B cell (primary cell): ENCODE results near the gene POU2AF2. TPM values are rescaled to one million over a fixed set of nuclear protein-coding genes. Genes with fewer than 3 reads are reported as not detected.
A peak's percentile ranks its signal among the peaks of the same experiment; 100 is the strongest.

Source experiments
- ATAC-seq: fragments of 200-7000 bp; cut with Tn5 transposase; one replicate; pipeline ENCODE4 v1.10.0; 2021; ENCODE audit warnings: low read depth, mild to moderate bottlenecking, moderate number of reproducible peaks, moderate library complexity
- CTCF ChIA-PET: fragments of 350-600 bp; sonication (Branson Sonifier 250); formaldehyde crosslinking; loops from one replicate; lab custom pipeline; 2021; ENCODE audit warnings: antibody characterized with exemption, inconsistent platforms; lab: Charles Lee
- POLR2A ChIA-PET: fragments of 350-600 bp; sonication (Branson Sonifier 250); formaldehyde crosslinking; loops from one replicate; lab custom pipeline; 2021; ENCODE audit warnings: antibody characterized with exemption; lab: Charles Lee
- DNase-seq: peaks from one replicate; pipeline ENCODE4 v3.0.0; 2013
- H2AFZ ChIP-seq: 2 replicates; pipeline ENCODE4 v1.6.1; 2012; ENCODE audit warnings: mild to moderate bottlenecking, low read depth, low read length; ENCODE audit not compliant: insufficient read depth, poor library complexity, severe bottlenecking
- H3K27ac ChIP-seq, 2 donors: 1 replicate in 1 of 2; 2 replicates in 1 of 2; pipeline ENCODE4 v1.5.1; 2012 to 2013; ENCODE audit warnings: low read length in 2 of 2, mild to moderate bottlenecking in 2 of 2, moderate library complexity in 1 of 2
- H3K27me3 ChIP-seq, 4 experiments: fragments of 200-600 bp in 1 of 4; sonication (generic) in 1 of 4; replicated peaks in 1 of 4; 1 replicate in 2 of 4; 2 replicates in 2 of 4; pipeline versions ENCODE4 v1.6.1 to v1.7.0; 2013 to 2016; ENCODE audit warnings: low read length in 3 of 4, mild to moderate bottlenecking in 2 of 4, mixed read lengths in 1 of 4, moderate library complexity in 1 of 4; ENCODE audit not compliant: insufficient read depth in 4 of 4, control insufficient read depth in 3 of 4; ENCODE audit errors: control extremely low read depth in 1 of 4
- H3K36me3 ChIP-seq, 2 experiments: replicated peaks in 1 of 2; 1 replicate in 1 of 2; 2 replicates in 1 of 2; pipeline versions ENCODE4 v1.6.1 to v1.7.1; 2013; ENCODE audit warnings: low read length in 1 of 2; ENCODE audit not compliant: insufficient read depth in 2 of 2, control insufficient read depth in 1 of 2; ENCODE audit errors: control extremely low read depth in 1 of 2, extremely low read depth in 1 of 2
- H3K4me1 ChIP-seq, 2 donors: fragments of 200-600 bp in 1 of 2; sonication (generic) in 1 of 2; 1 replicate in 1 of 2; 2 replicates in 1 of 2; pipeline versions ENCODE4 v1.5.1 to v1.6.1; 2013 to 2017; ENCODE audit warnings: low read length in 2 of 2; ENCODE audit not compliant: control insufficient read depth in 2 of 2, insufficient read depth in 2 of 2
- H3K4me2 ChIP-seq: replicated peaks from 2 replicates; pipeline ENCODE3; 2012; ENCODE audit warnings: mild to moderate bottlenecking, low read depth, low read length; ENCODE audit not compliant: poor library complexity, severe bottlenecking
- H3K4me3 ChIP-seq, 5 experiments: fragments of 200-600 bp in 1 of 5; sonication (generic) in 1 of 5; 1 replicate in 3 of 5; 2 replicates in 2 of 5; pipeline versions ENCODE4 v1.5.1 to v1.7.0; 2011 to 2016; ENCODE audit warnings: low read length in 4 of 5, mild to moderate bottlenecking in 4 of 5, low read depth in 2 of 5, control low read depth in 1 of 5, moderate library complexity in 1 of 5; ENCODE audit not compliant: insufficient read depth in 1 of 5; ENCODE audit errors: control extremely low read depth in 1 of 5, extremely low read depth in 1 of 5
- H3K79me2 ChIP-seq: fragments of 200-600 bp; sonication (generic); one replicate; pipeline ENCODE4 v1.6.0; 2016; ENCODE audit warnings: low read length; ENCODE audit not compliant: control insufficient read depth, insufficient read depth
- H3K9ac ChIP-seq: fragments of 200-600 bp; sonication (generic); 2 replicates; pipeline ENCODE4 v1.6.1; 2017; ENCODE audit warnings: mild to moderate bottlenecking, low read length, moderate library complexity
- H3K9me3 ChIP-seq, 3 donors: one replicate each; pipeline versions ENCODE4 v1.6.1 to v1.7.1; 2013; ENCODE audit warnings: low read length in 2 of 3; ENCODE audit not compliant: control insufficient read depth in 2 of 3, insufficient read depth in 1 of 3; ENCODE audit errors: control extremely low read depth in 1 of 3
- H4K20me1 ChIP-seq: 2 replicates; pipeline ENCODE4 v1.6.0; 2012; ENCODE audit warnings: mild to moderate bottlenecking, low read length; ENCODE audit not compliant: insufficient read depth, control insufficient read depth, poor library complexity, severe bottlenecking
- H3K27ac Mint-ChIP-seq: one replicate; pipeline ENCODE4 v1.8.0; 2021; ENCODE audit warnings: mixed read lengths
- H3K27me3 Mint-ChIP-seq: one replicate; pipeline ENCODE4 v1.8.0; 2021; ENCODE audit warnings: mixed read lengths
- H3K4me1 Mint-ChIP-seq: one replicate; pipeline ENCODE4 v1.8.0; 2021; ENCODE audit warnings: mixed read lengths
- H3K4me3 Mint-ChIP-seq: one replicate; pipeline ENCODE4 v1.8.0; 2021; ENCODE audit warnings: mixed read lengths
- H3K9me3 Mint-ChIP-seq: one replicate; pipeline ENCODE4 v1.8.0; 2022; ENCODE audit warnings: mixed read lengths; ENCODE audit not compliant: insufficient read depth
- CTCF ChIP-seq: fragments of 200-600 bp; IDR thresholded peaks from one replicate; pipeline ENCODE4 v1.8.0; 2022; ENCODE audit warnings: antibody characterized with exemption, mild to moderate bottlenecking
- EZH2 ChIP-seq: IDR thresholded peaks from 2 replicates; pipeline ENCODE4 v1.6.1; 2012; ENCODE audit warnings: borderline replicate concordance, low read depth, mild to moderate bottlenecking, moderate library complexity, low read length; ENCODE audit not compliant: insufficient read depth, poor library complexity, severe bottlenecking
- WGBS: methylation state at CpG from one replicate; pipeline ENCODE4 v1.1.5; 2013; ENCODE audit warnings: missing lambda C conversion rate; ENCODE audit not compliant: insufficient coverage; 5-methylcytosine and 5-hydroxymethylcytosine counted together
- intact Hi-C: fragments of 100-400 bp; cut with micrococcal nuclease; formaldehyde crosslinking; loops from one replicate; pipeline ENCODE4 v1.10.0; 2022
- polyA plus RNA-seq: library from polyadenylated mRNA; depleted of rRNA; stranded (reverse); fragments of >200 nt; gene quantifications from 2 replicates; pipeline ENCODE4 v1.2.3, GENCODE V29; 2012
- total RNA-seq, 2 donors: library from RNA; stranded (reverse); fragments of 120-200 nt in 1 of 2; gene quantifications; 1 replicate in 1 of 2; 2 replicates in 1 of 2; pipeline versions ENCODE4 v1.2.3 to v1.2.4, GENCODE V29; 2013 to 2022

POU2AF2 gene
- total and polyA plus RNA-seq, 2 donors (not counting 1 experiment from before 2014, with no cell fraction given), result not detected

GRCh38 chr11:111296196-111296595, 50.7 kb downstream of the POU2AF2 start:
- H3K4me1 Mint-ChIP-seq, result peaks cover 17% of the 10 kb centered on the region
- Histone ChIP-seq H3K36me3 (no peaks in the 10 kb centered on the region), H3K4me3 (no peak overlapping the region), H3K79me2 (no peaks in the 10 kb centered on the region), H3K27ac (no peak overlapping the region), H3K4me2 (no peak overlapping the region), H3K9ac (no peak overlapping the region), H3K9me3 (peaks cover 0 to 3% (median 0%) of the 10 kb centered on the region in 3 donors), H3K27me3 (peaks cover 0 to 29% (median 9%) of the 10 kb centered on the region in 4 experiments), H4K20me1 (no peaks in the 10 kb centered on the region), H3K4me1 (peaks cover 18 to 28% of the 10 kb centered on the region in 2 donors), H2AFZ (no peak overlapping the region)
- no peak for ATAC-seq
- TF ChIP-seq EZH2 (no peak), CTCF (no peak)
- H3K27me3 Mint-ChIP-seq, result peaks cover 12% of the 10 kb centered on the region
- intact Hi-C loops, result no loop called here
- no peak overlapping the region for H3K4me3 Mint-ChIP-seq
- ChIA-PET CTCF (interaction anchor here (0.8 to 6.7 kb wide), 5 partner anchors 13 to 133 kb away, joined by 3 to 42 read pairs (median 4); no protein-coding TSS in a partner anchor), POLR2A (interaction anchor here (0.7 kb wide), 1 partner anchor 27 kb away, joined by 3 read pairs; no protein-coding TSS in a partner anchor)
- H3K27ac Mint-ChIP-seq, result no peak overlapping the region
- 100% methylated on average over 2 of the region's 3 CpGs for WGBS
- no peaks in the 10 kb centered on the region for H3K9me3 Mint-ChIP-seq
- no peak for DNase-seq

- no peaks in the 10 kb centered on the region for H3K79me2 ChIP-seq
- intact Hi-C loops, result loop anchor here (2.0 kb wide), 1 partner anchor 15 kb away; no protein-coding TSS in a partner anchor
- H3K9me3 ChIP-seq, result peaks cover 0 to 3% (median 0%) of the 10 kb centered on the region in 3 donors
- DNase-seq (no peak), ATAC-seq (no peak)
- H3K27ac Mint-ChIP-seq, result no peak overlapping the region
- ChIA-PET POLR2A (no interaction called here), CTCF (interaction anchor here (3.4 to 6.7 kb wide), 4 partner anchors 15 to 132 kb away, joined by 14 to 42 read pairs (median 28); no protein-coding TSS in a partner anchor)
- no peak overlapping the region for H3K9ac ChIP-seq
- no peak overlapping the region for H3K4me3 ChIP-seq
- peaks cover 12% of the 10 kb centered on the region for H3K27me3 Mint-ChIP-seq
- no peaks in the 10 kb centered on the region for H4K20me1 ChIP-seq
- TF ChIP-seq CTCF, result no peak
- TF ChIP-seq EZH2, result no peak
- peaks cover 0 to 29% (median 9%) of the 10 kb centered on the region in 4 experiments for H3K27me3 ChIP-seq
- peak overlapping the region; percentile 76 for H3K4me3 Mint-ChIP-seq
- H3K36me3 ChIP-seq, result no peaks in the 10 kb centered on the region
- WGBS, result 98% methylated on average over 7 of the region's 10 CpGs
- H3K27ac ChIP-seq, result no peak overlapping the region
- peaks cover 31 to 43% of the 10 kb centered on the region in 2 donors for H3K4me1 ChIP-seq
- no peak overlapping the region for H2AFZ ChIP-seq
- no peak overlapping the region for H3K4me2 ChIP-seq
- peaks cover 30% of the 10 kb centered on the region for H3K4me1 Mint-ChIP-seq
- no peaks in the 10 kb centered on the region for H3K9me3 Mint-ChIP-seq
Observed at GRCh38 chr11:111297696-111298095, 52.2 kb downstream of the POU2AF2 start.
